Head of caudate nucleus (tissue), 42 donors: ENCODE measurements around the gene SBF2.
"Not testable (repeated sequence)": the region's sequence is repeated elsewhere in the genome, so short reads cannot be mapped to it uniquely, and the experiment has no call there.

ENCODE experiments used
- DNase-seq, 42 donors: peaks; one replicate each; pipeline versions ENCODE4 v3.0.0 to v3.0.0-alpha.2; 2020 to 2021; ENCODE audit warnings: mixed read lengths in 7 of 42
- intact Hi-C: fragments of 100-400 bp; cut with DNase I; formaldehyde crosslinking; loops from one replicate; pipeline ENCODE4 v1.15.0; 2022

Gene SBF2

DNA sequence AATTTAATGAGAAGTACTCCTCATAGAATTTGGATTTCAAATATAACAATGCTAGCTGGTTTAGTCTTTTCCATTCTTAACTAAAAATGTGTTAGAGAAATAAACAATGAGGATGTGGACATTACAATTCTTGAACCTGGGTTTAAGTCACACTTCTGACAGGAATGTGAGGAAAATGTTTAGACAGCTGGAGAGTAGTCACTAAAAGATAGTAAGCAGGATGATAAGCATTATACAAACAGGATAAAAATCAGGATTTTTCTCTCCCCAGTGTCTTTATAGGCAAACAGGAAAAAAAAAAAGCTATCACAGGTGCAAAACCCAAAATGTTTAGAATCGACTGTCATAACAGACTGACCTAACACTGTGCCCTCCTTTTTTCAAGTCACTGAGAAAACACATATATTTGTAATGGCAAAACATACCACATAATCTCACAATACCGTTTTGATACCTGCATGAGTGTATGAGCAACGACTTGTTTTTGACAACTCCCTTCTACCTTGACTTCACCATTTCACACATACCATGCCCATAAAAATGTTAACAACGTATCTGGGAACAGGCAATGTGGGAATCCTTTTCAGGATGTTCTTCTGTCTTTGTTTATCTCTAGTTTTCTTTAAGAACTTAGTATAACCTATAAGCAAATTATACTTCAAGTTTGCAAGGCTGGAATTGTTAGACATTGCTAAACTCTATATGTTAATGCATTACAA, 242.0 kb downstream of the SBF2 start:
- DNase-seq: no peak
- intact Hi-C loops: no loop called here

GRCh38 chr11:10050561-10050960, 243.5 kb downstream of the SBF2 start:
- intact Hi-C loops: no loop called here
- no peak for DNase-seq

GRCh38 chr11:10049756-10050155, 244.3 kb downstream of the SBF2 start:
- intact Hi-C loops: no loop called here
- no peak for DNase-seq

DNA sequence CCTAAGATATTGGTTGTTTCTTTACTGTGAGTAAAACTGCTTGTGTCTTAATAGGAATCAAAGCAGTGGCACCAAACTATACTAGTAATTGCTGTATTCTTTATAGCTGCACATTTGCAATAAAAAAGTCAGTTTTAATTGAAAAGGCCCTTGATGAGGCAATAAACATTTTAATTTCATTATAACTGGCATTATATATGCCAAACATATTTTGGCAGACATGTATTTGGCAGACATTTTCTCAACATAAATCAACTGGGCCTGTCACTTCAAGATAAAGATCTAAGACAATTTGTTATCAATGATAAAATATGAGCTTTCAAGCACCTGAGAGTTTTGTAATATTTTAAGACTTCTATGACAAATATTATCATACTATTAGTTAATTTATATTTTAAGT, 245.7 kb downstream of the SBF2 start:
- DNase-seq: no peak
- intact Hi-C loops: no loop called here

DNA sequence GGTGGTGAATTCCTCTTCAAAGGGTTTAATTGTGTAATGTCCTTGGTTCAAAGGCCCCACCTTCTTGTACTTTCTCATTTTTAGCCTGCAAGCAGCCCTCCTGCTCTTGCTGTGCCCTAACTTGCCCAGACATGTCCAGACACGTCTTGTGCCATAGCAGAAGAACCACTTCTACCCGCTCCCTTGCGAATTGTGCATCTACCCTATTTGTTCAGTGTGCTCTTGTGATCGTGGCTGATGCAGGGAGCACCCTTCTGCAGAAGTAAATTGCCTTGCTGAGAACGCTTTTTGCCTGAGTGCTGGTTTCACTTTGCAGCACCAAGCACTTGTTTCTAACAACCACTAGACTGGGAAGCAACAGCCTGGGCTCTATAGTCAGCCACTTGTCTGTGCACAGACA, 249.4 kb downstream of the SBF2 start:
- intact Hi-C loops: no loop called here
- no peak for DNase-seq

GRCh38 chr11:10042699-10043098, 251.3 kb downstream of the SBF2 start:
- DNase-seq: peak in 2 of 42 donors; percentile 3 to 6
- intact Hi-C loops: no loop called here

DNA sequence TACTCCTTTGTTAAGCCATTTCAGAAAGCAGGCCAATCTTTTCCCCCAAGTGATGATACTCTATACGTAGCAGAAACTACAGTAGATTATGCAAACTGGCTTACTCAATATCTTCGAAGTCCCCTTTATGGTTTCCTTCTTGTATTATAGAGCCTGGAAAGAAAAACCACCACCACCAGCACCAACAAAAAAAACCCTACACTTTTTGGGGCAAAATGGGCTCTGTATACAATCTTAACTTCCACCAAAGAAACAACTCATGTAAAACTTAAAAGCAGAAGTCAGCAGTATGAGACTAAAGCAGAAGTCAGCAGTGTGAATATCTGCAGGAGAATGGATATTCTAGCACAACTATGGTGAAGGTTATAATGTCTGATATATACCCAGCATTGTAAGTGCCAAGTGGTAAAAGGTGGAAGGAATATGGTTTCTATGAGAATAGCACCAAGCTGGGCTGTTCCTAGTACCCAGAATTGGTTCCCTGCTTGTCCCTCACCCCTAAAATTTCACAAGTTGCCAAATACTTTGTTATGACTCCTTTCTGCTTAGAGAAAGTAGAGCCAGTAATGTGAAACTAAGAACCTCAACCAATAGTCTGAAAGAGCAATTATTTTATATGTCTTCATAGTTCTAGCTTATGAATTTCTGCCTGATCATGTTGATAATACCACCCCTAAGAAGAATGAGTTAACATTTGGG, 252.1 kb downstream of the SBF2 start:
- intact Hi-C loops: no loop called here
- DNase-seq: no peak

DNA sequence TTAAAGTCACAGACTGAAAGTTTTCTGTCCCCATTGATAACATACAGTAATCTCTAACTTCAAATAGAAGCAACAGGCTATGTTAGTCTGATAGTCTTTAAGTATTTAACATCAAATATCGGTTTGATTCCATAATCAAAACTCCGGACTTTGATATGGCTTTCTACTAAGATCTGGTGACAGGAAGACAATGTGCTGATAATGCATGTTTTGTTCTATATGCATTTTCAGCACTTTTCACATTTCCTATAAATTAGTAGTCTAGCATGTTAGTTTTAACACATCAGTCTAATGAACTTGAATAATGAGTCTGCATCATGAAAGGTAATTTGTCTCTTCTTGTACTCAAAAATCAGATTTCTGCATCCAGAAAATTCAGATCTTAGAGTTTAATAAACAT, 252.7 kb downstream of the SBF2 start:
- DNase-seq: no peak
- intact Hi-C loops: no loop called here

- DNase-seq: no peak
- intact Hi-C loops: no loop called here
These were observed 255.3 kb downstream of the SBF2 start for GRCh38 chr11:10038521-10039302.

DNA sequence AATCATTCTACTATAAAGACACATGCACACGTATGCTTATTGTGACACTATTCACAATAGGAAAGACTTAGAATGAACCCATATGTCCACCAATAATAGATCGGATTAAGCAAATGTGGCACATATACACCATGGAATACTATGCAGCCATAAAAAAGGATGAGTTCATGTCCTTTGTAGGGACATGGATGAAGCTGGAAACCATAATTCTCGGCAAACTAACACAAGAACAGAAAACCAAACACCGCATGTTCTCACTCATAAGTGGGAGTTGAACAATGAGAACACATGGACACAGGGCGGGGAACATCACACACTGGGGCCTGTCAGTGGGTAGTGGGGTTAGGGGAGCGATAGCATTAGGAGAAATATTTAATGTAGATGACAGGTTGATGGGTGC, 258.1 kb downstream of the SBF2 start:
- DNase-seq, intact Hi-C loops: not testable (repeated sequence)

DNA sequence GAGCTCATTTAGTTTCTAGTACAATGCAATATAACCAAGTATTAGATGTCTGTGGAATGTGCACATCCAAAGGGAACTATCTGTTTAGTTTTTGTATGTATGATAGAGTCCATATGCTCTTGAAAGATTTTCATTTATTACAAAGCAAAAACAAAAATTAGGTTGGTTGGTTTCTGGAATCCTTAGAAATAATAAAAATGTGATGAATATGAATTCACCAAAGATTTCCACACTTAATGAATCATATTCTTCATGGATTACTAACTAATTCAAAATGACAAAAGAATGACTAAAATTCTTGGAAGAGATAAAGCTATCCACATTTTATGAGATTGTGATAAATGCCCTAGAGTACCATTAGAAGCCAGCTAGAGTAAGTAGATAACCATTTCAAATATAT, 261.1 kb downstream of the SBF2 start:
- intact Hi-C loops: no loop called here
- no peak for DNase-seq

- intact Hi-C loops: no loop called here
- no peak for DNase-seq
These were observed 263.9 kb downstream of the SBF2 start for GRCh38 chr11:10030122-10030490.

- intact Hi-C loops: no loop called here
- no peak for DNase-seq
These were observed 264.5 kb downstream of the SBF2 start for GRCh38 chr11:10029386-10030121.

- no peak for DNase-seq
These were observed 267.5 kb downstream of the SBF2 start for GRCh38 chr11:10026514-10026913.

GRCh38 chr11:10023212-10023611, 270.8 kb downstream of the SBF2 start:
- intact Hi-C loops: no loop called here
- DNase-seq: no peak

More at GRCh38 chr11:10026514-10026913, 267.5 kb downstream of the SBF2 start:
- intact Hi-C loops: no loop called here

DNA sequence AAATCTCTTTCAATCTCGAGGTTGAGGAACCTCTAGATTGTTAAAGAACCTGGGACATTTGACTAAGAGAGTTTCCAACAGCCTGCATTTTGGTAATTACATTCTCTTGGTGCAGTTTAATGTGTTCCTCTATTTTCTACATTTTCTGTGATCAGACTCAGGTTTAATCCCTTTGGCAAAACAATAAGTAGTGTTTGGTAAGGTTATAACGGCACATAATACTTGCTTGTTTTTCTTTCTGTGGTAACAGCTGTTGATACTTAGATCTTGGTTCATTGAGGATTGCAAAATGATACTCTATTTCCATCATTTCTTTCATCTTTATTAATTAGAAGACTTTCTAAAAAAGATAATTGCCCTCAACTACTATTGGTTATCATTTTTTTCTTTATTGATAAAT, 271.3 kb downstream of the SBF2 start:
- DNase-seq: no peak
- intact Hi-C loops: no loop called here

DNA sequence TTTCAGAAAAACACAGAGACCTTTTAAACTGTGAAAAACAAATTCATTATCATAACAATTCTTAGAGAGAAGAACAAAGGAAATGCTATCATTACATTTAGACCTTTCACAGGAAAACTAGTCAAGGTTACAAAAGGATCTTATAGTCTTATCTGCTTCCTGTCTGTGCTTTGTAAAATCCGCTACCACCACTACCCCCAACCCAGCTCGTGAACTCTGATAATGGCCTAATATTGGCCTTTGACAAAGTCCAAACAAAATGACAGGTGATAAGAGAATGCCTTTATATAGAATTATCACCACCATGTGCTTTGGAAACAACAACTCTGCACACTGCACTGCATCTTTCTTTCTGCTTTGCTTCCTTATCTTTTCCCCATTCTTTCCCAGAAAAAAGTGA, 272.5 kb downstream of the SBF2 start:
- DNase-seq: no peak
- intact Hi-C loops: no loop called here

- DNase-seq: peak in 8 of 42 donors; percentile 3 to 49 (median 11)
- intact Hi-C loops: no loop called here
These were observed 273.9 kb downstream of the SBF2 start for GRCh38 chr11:10019906-10020682.

GRCh38 chr11:10017911-10018310, 276.1 kb downstream of the SBF2 start:
- intact Hi-C loops: no loop called here

More at GRCh38 chr11:10017911-10018310, 276.1 kb downstream of the SBF2 start:
- no peak for DNase-seq
